SKM-1 (cell line): ENCODE results near the gene MTREX.

Experiments
- DNase-seq: peaks from one replicate; lab custom pipeline; 2025; ENCODE audit not compliant: unreplicated experiment; lab: John Stamatoyannopoulos, UW

MTREX gene

GRCh38 chr5:55469839-55470238 is 162.1 kb downstream of the MTREX start:
- DNase-seq = no peak

- no peak for DNase-seq
These were observed 162.5 kb downstream of the MTREX start for GRCh38 chr5:55470282-55470681.

GRCh38 chr5:55471468-55471867 is 163.7 kb downstream of the MTREX start:
- DNase-seq = no peak

GRCh38 chr5:55472642-55473041 is 164.9 kb downstream of the MTREX start:
- no peak for DNase-seq
